22Rv1 (cell line): ENCODE results near the gene FASTK.

Source experiments
- H3K27ac ChIP-seq: fragments of 450-650 bp; 2 replicates; pipeline ENCODE4 v1.5.1; 2017
- CTCF ChIP-seq: fragments of 450-650 bp; IDR thresholded peaks from 2 replicates; pipeline ENCODE4 v1.5.1; 2017; ENCODE audit warnings: mild to moderate bottlenecking
- ZFX ChIP-seq: fragments of 450-650 bp; IDR thresholded peaks from 2 replicates; pipeline ENCODE4 v1.6.1; 2017; ENCODE audit warnings: antibody characterized with exemption, borderline replicate concordance

The FASTK gene

GRCh38 chr7:151080522-151081169 lies at the start of gene FASTK:
FASTK (minus strand) TSS chr7:151080809; CDS start chr7:151080766, 43 bp downstream.
- peak within 1 kb of the TSS; percentile 100 for H3K27ac ChIP-seq

GRCh38 chr7:151129960-151130591 lies 49.5 kb upstream of the FASTK start:
- H3K27ac ChIP-seq, result no peak overlapping the region
- TF ChIP-seq CTCF (no peak), ZFX (no peak)

More at GRCh38 chr7:151080522-151081169, at the start of gene FASTK:
- no peak for TF ChIP-seq ZFX
- TF ChIP-seq CTCF, result no peak

DNA sequence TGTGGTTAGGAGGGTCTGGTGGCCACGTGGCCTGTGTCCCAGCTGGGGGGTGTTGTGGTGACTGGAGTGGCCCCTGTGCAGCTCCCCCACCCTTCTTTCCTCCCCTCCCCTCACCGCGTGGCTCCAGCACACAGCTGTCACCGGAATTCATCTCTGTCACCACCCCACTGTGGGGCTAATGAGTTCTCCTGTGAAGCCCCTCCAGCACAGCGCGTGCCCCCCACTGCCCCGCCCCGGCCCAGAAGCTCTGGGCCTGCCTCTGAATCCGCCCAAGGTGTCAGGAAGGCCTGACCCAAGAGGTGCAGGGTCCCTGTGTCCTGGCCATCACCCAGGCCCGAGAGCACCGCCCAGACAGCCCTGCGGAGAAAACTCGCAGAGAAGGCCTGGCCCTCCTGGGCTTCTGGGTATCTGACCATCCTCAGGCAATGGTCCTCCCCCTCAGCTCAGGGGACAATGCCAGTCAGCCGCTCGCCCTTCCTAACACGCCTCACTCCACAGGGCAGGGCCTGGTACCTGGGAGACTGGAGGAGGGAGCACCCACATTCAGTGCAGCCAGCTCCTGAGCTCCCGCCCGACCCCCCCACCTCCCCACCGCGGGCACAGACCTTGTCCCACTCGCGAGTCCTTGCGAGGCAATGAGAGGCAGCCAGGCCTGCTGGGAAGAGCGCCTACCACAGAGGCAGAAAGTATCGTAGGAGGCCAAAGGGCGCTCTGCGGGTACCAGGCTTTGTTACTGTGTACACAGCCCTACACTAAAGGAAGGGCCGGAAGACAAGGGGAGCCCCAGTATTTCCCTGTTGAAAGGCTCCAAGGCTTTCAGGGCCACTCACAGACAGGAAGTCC lies 48.7 kb upstream of the FASTK start:
- H3K27ac ChIP-seq, result no peak overlapping the region
- no peak for TF ChIP-seq CTCF
- no peak for TF ChIP-seq ZFX

GRCh38 chr7:151128716-151129115 lies 48.1 kb upstream of the FASTK start:
- no peak overlapping the region for H3K27ac ChIP-seq
- TF ChIP-seq ZFX (no peak), CTCF (no peak)

DNA sequence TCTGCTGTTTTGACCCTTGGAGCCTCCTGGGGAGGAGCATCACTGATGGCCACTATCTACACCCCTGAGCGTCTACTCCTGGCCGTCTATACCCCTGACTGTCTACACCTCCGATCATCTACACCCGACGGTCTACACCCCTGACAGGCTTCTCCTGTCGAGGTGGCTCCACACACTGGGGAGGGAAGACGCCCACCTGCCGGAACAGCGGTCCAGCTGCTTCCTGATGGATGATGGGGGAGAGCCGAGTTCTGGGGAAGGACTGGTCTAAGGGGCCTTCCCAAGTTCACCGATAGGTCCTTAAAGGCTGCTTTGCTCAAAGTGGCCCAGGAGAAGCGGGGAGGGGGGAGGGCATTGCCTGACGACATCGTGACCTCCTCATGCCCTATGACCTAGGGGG lies 47.5 kb upstream of the FASTK start:
- TF ChIP-seq CTCF (no peak), ZFX (no peak)
- no peak overlapping the region for H3K27ac ChIP-seq

DNA sequence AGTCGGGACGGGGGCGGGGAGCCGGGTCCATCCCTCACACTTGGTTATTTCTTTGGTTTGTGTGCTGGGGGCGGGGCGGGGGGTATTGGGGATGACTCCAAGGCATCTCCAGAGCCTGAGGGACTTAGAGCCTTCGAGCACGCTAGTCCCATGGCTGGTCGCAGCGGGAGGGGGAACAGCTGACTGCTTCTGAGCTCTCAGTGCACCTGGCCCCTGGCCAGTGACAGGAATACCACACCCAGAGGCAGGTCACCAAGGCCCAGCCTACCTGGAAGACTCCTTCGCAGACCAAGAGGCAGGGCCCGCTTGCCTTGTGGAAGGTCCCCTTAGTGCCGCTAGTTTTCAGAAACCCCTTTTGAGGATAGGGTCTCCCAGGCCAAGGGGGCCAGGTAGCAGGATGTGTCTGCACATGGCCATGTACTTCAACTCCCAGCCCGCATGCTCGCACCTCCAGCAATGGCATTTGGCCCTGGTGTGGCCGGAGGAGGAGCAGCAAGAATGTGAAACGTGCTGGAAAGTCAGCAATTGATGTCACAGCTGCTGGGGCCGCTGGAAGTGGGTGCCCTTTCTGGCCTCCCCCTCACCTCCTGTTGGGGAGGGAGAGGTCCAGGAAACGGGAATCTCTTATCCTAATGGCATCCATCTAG lies 46.0 kb upstream of the FASTK start:
- no peak for TF ChIP-seq ZFX
- no peak for TF ChIP-seq CTCF
- H3K27ac ChIP-seq, result peak overlapping the region; percentile 87
